Endodermal cell (in vitro differentiated cells): Measurements from ENCODE around the gene CXCL6. TPM values are rescaled to one million over a fixed set of nuclear protein-coding genes. Genes with fewer than 3 reads are reported as not detected.

Experiments used
- DNase-seq: peaks from one replicate; pipeline ENCODE4 v3.0.0-alpha.2; 2017
- H3K27ac ChIP-seq: 2 replicates; pipeline ENCODE4 v1.5.1; 2013; ENCODE audit warnings: mild to moderate bottlenecking, low read depth, low read length, moderate library complexity
- H3K27me3 ChIP-seq: 2 replicates; pipeline ENCODE4 v1.6.1; 2013; ENCODE audit warnings: mild to moderate bottlenecking, low read length, moderate library complexity; ENCODE audit not compliant: insufficient read depth, control insufficient read depth, poor library complexity, severe bottlenecking
- H3K36me3 ChIP-seq: 2 replicates; pipeline ENCODE4 v1.7.0; 2013; ENCODE audit warnings: mild to moderate bottlenecking, low read length, moderate library complexity; ENCODE audit not compliant: control insufficient read depth, insufficient read depth
- H3K4me1 ChIP-seq: one replicate; pipeline ENCODE4 v1.7.0; 2013; ENCODE audit warnings: low read length; ENCODE audit not compliant: control insufficient read depth, insufficient read depth
- H3K4me3 ChIP-seq: 2 replicates; pipeline ENCODE4 v1.5.1; 2013; ENCODE audit warnings: mild to moderate bottlenecking, low read length, moderate library complexity
- H3K9ac ChIP-seq: 2 replicates; pipeline ENCODE4 v1.6.1; 2013; ENCODE audit warnings: mild to moderate bottlenecking, low read length, moderate library complexity; ENCODE audit not compliant: poor library complexity, severe bottlenecking; ENCODE audit errors: extremely low read depth
- H3K9me3 ChIP-seq: 2 replicates; pipeline ENCODE4 v1.6.1; 2013; ENCODE audit warnings: mild to moderate bottlenecking, low read length, moderate library complexity; ENCODE audit not compliant: control insufficient read depth
- H3K27ac Mint-ChIP-seq: 2 replicates; pipeline ENCODE4 v1.8.0; 2020; ENCODE audit warnings: mixed read lengths
- H3K27me3 Mint-ChIP-seq: 2 replicates; pipeline ENCODE4 v1.8.0; 2021; ENCODE audit warnings: mild to moderate bottlenecking, mixed read lengths; ENCODE audit not compliant: insufficient read depth
- H3K36me3 Mint-ChIP-seq: 2 replicates; pipeline ENCODE4 v1.8.0; 2020; ENCODE audit warnings: low read depth, mixed read lengths
- H3K4me1 Mint-ChIP-seq: 2 replicates; pipeline ENCODE4 v1.8.0; 2020; ENCODE audit warnings: mixed read lengths
- H3K4me3 Mint-ChIP-seq: 2 replicates; pipeline ENCODE4 v1.8.0; 2020; ENCODE audit warnings: mild to moderate bottlenecking, moderate library complexity, mixed read lengths
- H3K9me3 Mint-ChIP-seq: 2 replicates; pipeline ENCODE4 v1.8.0; 2020; ENCODE audit warnings: mild to moderate bottlenecking, mixed read lengths
- WGBS, 2 experiments: methylation state at CpG; one replicate each; pipeline versions ENCODE4 v1.1.5 to v1.1.7; 2013; ENCODE audit warnings: missing lambda C conversion rate in 2 of 2, mixed read lengths in 1 of 2; ENCODE audit not compliant: insufficient coverage in 1 of 2, insufficient read length in 1 of 2; 5-methylcytosine and 5-hydroxymethylcytosine counted together
- total RNA-seq, 2 donors: library from RNA; stranded (reverse); fragmentation: NEBNext Ultra II Directional in 1 of 2; extraction: Animal tissue kit (Norgen Biotek cat#: 25700) in 1 of 2; gene quantifications; 2 replicates in 1 of 2; 3 replicates in 1 of 2; pipeline ENCODE4 v1.2.1, GENCODE V29; 2021
- TF ChIP-seq, protein P1 (sequence below): fragments of 200-600 bp; sonication (generic); conservative IDR thresholded peaks from 2 replicates; pipeline ENCODE4 v1.5.0; 2021; ENCODE audit warnings: antibody characterized with exemption, mild to moderate bottlenecking

Gene CXCL6
- total RNA-seq, 2 donors from 2014 or later = 0.46 to 1.2 TPM

DNA sequence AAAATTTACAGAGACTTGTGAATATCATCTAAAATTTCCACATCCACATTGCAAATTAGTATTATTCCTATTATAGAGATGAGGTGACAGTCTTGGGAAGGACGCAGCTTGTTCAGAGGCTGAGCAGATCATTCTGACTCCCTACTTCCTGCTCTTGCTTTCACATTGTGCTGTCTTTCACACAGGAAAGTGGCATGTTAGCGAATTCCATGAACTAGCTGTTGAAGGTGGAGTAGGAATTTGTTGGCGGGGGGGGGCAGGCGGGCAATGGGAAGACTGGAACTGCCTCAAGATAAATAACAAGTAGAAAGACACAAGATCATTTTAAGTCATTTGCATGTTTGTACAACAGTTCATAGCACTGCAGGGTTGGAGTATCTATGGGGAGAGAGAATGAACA lies 18.9 kb downstream of the CXCL6 start:
- DNase-seq = no peak
- no peaks in the 10 kb centered on the region for H3K9me3 Mint-ChIP-seq
- H3K4me1 Mint-ChIP-seq = peaks cover 6% of the 10 kb centered on the region
- H3K27ac ChIP-seq = no peak overlapping the region
- no peak overlapping the region for H3K4me3 Mint-ChIP-seq
- no peak overlapping the region for H3K9ac ChIP-seq
- TF ChIP-seq, protein P1, sequence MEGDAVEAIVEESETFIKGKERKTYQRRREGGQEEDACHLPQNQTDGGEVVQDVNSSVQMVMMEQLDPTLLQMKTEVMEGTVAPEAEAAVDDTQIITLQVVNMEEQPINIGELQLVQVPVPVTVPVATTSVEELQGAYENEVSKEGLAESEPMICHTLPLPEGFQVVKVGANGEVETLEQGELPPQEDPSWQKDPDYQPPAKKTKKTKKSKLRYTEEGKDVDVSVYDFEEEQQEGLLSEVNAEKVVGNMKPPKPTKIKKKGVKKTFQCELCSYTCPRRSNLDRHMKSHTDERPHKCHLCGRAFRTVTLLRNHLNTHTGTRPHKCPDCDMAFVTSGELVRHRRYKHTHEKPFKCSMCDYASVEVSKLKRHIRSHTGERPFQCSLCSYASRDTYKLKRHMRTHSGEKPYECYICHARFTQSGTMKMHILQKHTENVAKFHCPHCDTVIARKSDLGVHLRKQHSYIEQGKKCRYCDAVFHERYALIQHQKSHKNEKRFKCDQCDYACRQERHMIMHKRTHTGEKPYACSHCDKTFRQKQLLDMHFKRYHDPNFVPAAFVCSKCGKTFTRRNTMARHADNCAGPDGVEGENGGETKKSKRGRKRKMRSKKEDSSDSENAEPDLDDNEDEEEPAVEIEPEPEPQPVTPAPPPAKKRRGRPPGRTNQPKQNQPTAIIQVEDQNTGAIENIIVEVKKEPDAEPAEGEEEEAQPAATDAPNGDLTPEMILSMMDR = no peak
- H3K4me1 ChIP-seq = no peaks in the 10 kb centered on the region
- H3K27me3 Mint-ChIP-seq = peaks cover 40% of the 10 kb centered on the region
- no peaks in the 10 kb centered on the region for H3K36me3 Mint-ChIP-seq
- WGBS, 2 experiments = 80 to 81% methylated on average over 1 to 3 of the region's 4 CpGs
- H3K27me3 ChIP-seq = no peaks in the 10 kb centered on the region
- H3K36me3 ChIP-seq = no peaks in the 10 kb centered on the region
- H3K27ac Mint-ChIP-seq = no peak overlapping the region
- H3K9me3 ChIP-seq = no peaks in the 10 kb centered on the region
- H3K4me3 ChIP-seq = no peak overlapping the region

DNA sequence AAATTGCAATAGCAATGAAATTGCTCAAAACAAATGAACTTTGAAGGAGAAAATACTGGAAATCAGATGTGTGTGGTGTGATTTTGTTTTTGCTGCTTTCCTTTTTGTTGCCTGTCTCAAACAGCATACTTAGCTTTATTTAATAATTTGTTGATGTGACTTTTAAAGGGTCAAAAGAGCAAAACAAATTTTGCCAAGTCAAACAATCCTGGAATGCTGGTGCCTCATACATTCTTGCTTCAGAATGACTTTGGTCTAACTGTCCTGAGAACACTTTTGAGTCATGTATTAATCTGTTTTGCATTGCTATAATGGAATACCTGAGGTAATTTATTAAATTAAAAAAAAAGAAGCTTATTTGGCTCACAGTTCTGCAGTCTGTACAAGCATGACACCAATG lies 20.0 kb downstream of the CXCL6 start:
- H3K9me3 ChIP-seq = no peaks in the 10 kb centered on the region
- Mint-ChIP-seq H3K4me3 (no peak overlapping the region), H3K36me3 (no peaks in the 10 kb centered on the region), H3K9me3 (no peaks in the 10 kb centered on the region), H3K4me1 (peaks cover 6% of the 10 kb centered on the region), H3K27me3 (peaks cover 38% of the 10 kb centered on the region), H3K27ac (no peak overlapping the region)
- DNase-seq = no peak
- no peak overlapping the region for H3K27ac ChIP-seq
- no peak overlapping the region for H3K4me3 ChIP-seq
- TF ChIP-seq, protein P1 = no peak
- no peaks in the 10 kb centered on the region for H3K4me1 ChIP-seq
- no peak overlapping the region for H3K9ac ChIP-seq
- no peaks in the 10 kb centered on the region for H3K27me3 ChIP-seq
- no peaks in the 10 kb centered on the region for H3K36me3 ChIP-seq

DNA sequence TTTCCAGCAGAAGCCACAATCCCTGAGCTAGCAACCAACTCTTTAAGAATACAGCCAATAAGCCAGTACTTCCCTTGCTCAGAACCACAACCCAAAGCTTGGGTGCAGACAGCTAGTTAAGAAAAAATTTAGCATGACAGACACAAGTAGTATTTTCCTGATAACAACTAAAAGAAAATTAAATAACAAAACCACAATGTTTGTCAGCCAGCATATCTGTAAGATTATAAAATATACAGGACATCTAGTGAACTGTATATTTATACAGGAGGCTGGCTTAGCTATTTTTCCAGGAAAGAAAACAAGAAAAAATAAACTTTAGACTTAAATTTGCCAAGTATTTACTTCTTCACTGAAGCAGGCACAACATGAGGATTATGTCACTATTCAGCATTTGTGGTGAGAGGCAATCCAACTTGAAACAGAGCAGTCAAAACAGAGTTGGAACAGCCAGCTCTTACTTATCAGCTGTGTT lies 23.2 kb downstream of the CXCL6 start:
- H3K36me3 Mint-ChIP-seq = no peaks in the 10 kb centered on the region
- no peak overlapping the region for H3K4me3 Mint-ChIP-seq
- Histone ChIP-seq H3K27ac (no peak overlapping the region), H3K9ac (no peak overlapping the region), H3K27me3 (no peaks in the 10 kb centered on the region), H3K9me3 (no peaks in the 10 kb centered on the region), H3K4me1 (no peaks in the 10 kb centered on the region), H3K36me3 (no peaks in the 10 kb centered on the region), H3K4me3 (no peak overlapping the region)
- TF ChIP-seq, protein P1 = no peak
- H3K4me1 Mint-ChIP-seq = peaks cover 2% of the 10 kb centered on the region
- no peaks in the 10 kb centered on the region for H3K9me3 Mint-ChIP-seq
- no peak overlapping the region for H3K27ac Mint-ChIP-seq
- no peak for DNase-seq
- peaks cover 13% of the 10 kb centered on the region for H3K27me3 Mint-ChIP-seq
